ENCODE measurements around the gene ZNF277.
A peak's percentile ranks its signal among the peaks of the same experiment; 100 is the strongest.

ZNF277 gene

GRCh38 chr7:112160130-112160770 is 46.2 kb upstream of the ZNF277 start:
- CTCF ChIA-PET, result interaction anchor here (0.6 to 2.3 kb wide), 3 partner anchors 8 to 688 kb away, joined by 3 to 4 read pairs (median 3); no protein-coding TSS in a partner anchor
- POLR2A ChIA-PET, result interaction anchor here (0.6 to 1.4 kb wide), 2 partner anchors 9 to 46 kb away, joined by 3 to 5 read pairs; partner anchors contain the start of genes DOCK4 and ZNF277
- Histone ChIP-seq H3K4me1 (ENCODE audit: control insufficient read depth, insufficient read depth, low read length) (peaks cover 35% of the 10 kb centered on the region), H3K36me3 (ENCODE audit: control insufficient read depth in 2 of 2, insufficient read depth in 1 of 2, low read length in 2 of 2) (no peaks in the 10 kb centered on the region), H3K27ac (ENCODE audit: extremely low read depth, low read depth, low read length) (peak overlapping the region; percentile 58), H3K9me3 (ENCODE audit: control insufficient read depth, insufficient read depth, low read depth, low read length) (no peaks in the 10 kb centered on the region), H3K4me3 (ENCODE audit: low read depth, low read length) (no peak overlapping the region)
- TF ChIP-seq ZXDB (tag by site-specific recombination; IDR thresholded peaks at IDR 0.05) (peak; percentile 49), ZNF248 (tag by site-specific recombination; IDR thresholded peaks at IDR 0.05) (no peak), ZNF621 (tag by site-specific recombination; IDR thresholded peaks at IDR 0.05) (no peak), ZNF341 (tag by site-specific recombination; IDR thresholded peaks at IDR 0.05; ENCODE audit: low read depth) (no peak), ZNF426 (tag by site-specific recombination; IDR thresholded peaks at IDR 0.05) (no peak), OSR2 (tag by site-specific recombination; IDR thresholded peaks at IDR 0.05) (0 out of 2 replicates have a peak, but pooled peaks have one; percentile 15), ZNF510 (tag by site-specific recombination; IDR thresholded peaks at IDR 0.05; ENCODE audit: insufficient replicate concordance) (no peak), SP3 (tag by site-specific recombination; IDR thresholded peaks at IDR 0.05) (no peak), ZNF184 (tag by site-specific recombination; IDR thresholded peaks at IDR 0.05) (no peak), ZNF155 (tag by site-specific recombination; IDR thresholded peaks at IDR 0.05) (no peak), PRDM6 (tag by site-specific recombination; IDR thresholded peaks at IDR 0.05) (no peak), ZNF785 (tag by site-specific recombination; IDR thresholded peaks at IDR 0.05) (no peak), ZNF610 (tag by site-specific recombination; IDR thresholded peaks at IDR 0.05; ENCODE audit: borderline replicate concordance) (no peak), ZIC2 (tag by site-specific recombination; IDR thresholded peaks at IDR 0.05) (peak; percentile 57), ZBTB11 (tag by site-specific recombination; conservative IDR thresholded peaks at IDR 0.05; ENCODE audit: low read depth) (no peak), ZBTB10 (tag by site-specific recombination; IDR thresholded peaks at IDR 0.05) (no peak), ZNF175 (tag by site-specific recombination; IDR thresholded peaks at IDR 0.05) (no peak)
- TF ChIP-seq, protein P1, sequence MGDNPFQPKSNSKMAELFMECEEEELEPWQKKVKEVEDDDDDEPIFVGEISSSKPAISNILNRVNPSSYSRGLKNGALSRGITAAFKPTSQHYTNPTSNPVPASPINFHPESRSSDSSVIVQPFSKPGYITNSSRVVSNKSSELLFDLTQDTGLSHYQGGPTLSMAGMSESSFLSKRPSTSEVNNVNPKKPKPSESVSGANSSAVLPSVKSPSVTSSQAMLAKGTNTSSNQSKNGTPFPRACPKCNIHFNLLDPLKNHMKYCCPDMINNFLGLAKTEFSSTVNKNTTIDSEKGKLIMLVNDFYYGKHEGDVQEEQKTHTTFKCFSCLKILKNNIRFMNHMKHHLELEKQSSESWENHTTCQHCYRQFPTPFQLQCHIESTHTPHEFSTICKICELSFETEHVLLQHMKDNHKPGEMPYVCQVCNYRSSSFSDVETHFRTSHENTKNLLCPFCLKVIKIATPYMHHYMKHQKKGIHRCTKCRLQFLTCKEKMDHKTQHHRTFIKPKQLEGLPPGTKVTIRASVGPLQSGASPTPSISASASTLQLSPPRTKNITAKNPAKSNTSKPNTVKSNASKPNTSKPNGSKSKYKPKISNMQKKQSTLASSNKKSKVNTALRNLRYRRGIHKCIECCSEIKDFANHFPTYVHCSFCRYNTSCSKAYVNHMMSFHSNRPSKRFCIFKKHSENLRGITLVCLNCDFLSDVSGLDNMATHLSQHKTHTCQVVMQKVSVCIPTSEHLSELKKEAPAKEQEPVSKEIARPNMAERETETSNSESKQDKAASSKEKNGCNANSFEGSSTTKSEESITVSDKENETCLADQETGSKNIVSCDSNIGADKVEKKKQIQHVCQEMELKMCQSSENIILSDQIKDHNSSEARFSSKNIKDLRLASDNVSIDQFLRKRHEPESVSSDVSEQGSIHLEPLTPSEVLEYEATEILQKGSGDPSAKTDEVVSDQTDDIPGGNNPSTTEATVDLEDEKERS (tag by site-specific recombination; IDR thresholded peaks at IDR 0.05), result no peak
- TF ChIP-seq, protein P2, sequence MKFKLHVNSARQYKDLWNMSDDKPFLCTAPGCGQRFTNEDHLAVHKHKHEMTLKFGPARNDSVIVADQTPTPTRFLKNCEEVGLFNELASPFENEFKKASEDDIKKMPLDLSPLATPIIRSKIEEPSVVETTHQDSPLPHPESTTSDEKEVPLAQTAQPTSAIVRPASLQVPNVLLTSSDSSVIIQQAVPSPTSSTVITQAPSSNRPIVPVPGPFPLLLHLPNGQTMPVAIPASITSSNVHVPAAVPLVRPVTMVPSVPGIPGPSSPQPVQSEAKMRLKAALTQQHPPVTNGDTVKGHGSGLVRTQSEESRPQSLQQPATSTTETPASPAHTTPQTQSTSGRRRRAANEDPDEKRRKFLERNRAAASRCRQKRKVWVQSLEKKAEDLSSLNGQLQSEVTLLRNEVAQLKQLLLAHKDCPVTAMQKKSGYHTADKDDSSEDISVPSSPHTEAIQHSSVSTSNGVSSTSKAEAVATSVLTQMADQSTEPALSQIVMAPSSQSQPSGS (tag by site-specific recombination; IDR thresholded peaks at IDR 0.05; ENCODE audit: low read depth), result no peak
- TF ChIP-seq, protein P3, sequence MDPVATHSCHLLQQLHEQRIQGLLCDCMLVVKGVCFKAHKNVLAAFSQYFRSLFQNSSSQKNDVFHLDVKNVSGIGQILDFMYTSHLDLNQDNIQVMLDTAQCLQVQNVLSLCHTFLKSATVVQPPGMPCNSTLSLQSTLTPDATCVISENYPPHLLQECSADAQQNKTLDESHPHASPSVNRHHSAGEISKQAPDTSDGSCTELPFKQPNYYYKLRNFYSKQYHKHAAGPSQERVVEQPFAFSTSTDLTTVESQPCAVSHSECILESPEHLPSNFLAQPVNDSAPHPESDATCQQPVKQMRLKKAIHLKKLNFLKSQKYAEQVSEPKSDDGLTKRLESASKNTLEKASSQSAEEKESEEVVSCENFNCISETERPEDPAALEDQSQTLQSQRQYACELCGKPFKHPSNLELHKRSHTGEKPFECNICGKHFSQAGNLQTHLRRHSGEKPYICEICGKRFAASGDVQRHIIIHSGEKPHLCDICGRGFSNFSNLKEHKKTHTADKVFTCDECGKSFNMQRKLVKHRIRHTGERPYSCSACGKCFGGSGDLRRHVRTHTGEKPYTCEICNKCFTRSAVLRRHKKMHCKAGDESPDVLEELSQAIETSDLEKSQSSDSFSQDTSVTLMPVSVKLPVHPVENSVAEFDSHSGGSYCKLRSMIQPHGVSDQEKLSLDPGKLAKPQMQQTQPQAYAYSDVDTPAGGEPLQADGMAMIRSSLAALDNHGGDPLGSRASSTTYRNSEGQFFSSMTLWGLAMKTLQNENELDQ (tag by site-specific recombination; IDR thresholded peaks at IDR 0.05; ENCODE audit: low read depth), result no peak
